HG03060 (cell line): Measurements from ENCODE around the gene PKP2.

Source experiments
- ATAC-seq: cut with Tn5 transposase; IDR thresholded peaks from one replicate; pipeline ENCODE4 v1.9.1; 2021; ENCODE audit warnings: low read depth, moderate number of reproducible peaks; ENCODE audit not compliant: unreplicated experiment

The PKP2 gene

GRCh38 chr12:32820376-32820931 is 76.1 kb downstream of the PKP2 start:
- no peak for ATAC-seq

- no peak for ATAC-seq
Measured at GRCh38 chr12:32819424-32819823, 77.2 kb downstream of the PKP2 start.

- ATAC-seq: no peak
Measured at GRCh38 chr12:32811686-32812392, 84.7 kb downstream of the PKP2 start.

GRCh38 chr12:32809846-32810245 is 86.7 kb downstream of the PKP2 start:
- ATAC-seq: no peak

GRCh38 chr12:32809196-32809595 is 87.4 kb downstream of the PKP2 start:
- ATAC-seq: no peak

GRCh38 chr12:32804301-32804700 is 92.3 kb downstream of the PKP2 start:
- ATAC-seq: no peak

- ATAC-seq: no peak
Measured at GRCh38 chr12:32801269-32801980, 95.2 kb downstream of the PKP2 start.

GRCh38 chr12:32794281-32794680 is 102.3 kb downstream of the PKP2 start:
- ATAC-seq: no peak

- ATAC-seq: no peak
Measured at GRCh38 chr12:32789916-32790315, 106.7 kb downstream of the PKP2 start.

GRCh38 chr12:32789446-32789845 is 107.1 kb downstream of the PKP2 start:
- no peak for ATAC-seq

GRCh38 chr12:32788405-32788804 is 108.2 kb downstream of the PKP2 start:
- ATAC-seq: no peak

GRCh38 chr12:32785557-32785956 is 111.0 kb downstream of the PKP2 start:
- no peak for ATAC-seq

- ATAC-seq: no peak
Measured at GRCh38 chr12:32783029-32783428, 113.5 kb downstream of the PKP2 start.

- ATAC-seq: no peak
Measured at GRCh38 chr12:32780071-32780470, 116.5 kb downstream of the PKP2 start.

GRCh38 chr12:32777691-32778175 is 118.8 kb downstream of the PKP2 start:
- ATAC-seq: no peak

- ATAC-seq: no peak
Measured at GRCh38 chr12:32777159-32777558, 119.4 kb downstream of the PKP2 start.

- ATAC-seq: no peak
Measured at GRCh38 chr12:32776258-32776657, 120.3 kb downstream of the PKP2 start.

- ATAC-seq: no peak
Measured at GRCh38 chr12:32773691-32774090, 122.9 kb downstream of the PKP2 start.

- ATAC-seq: no peak
Measured at GRCh38 chr12:32770141-32770540, 126.4 kb downstream of the PKP2 start.

GRCh38 chr12:32768518-32768917 is 128.1 kb downstream of the PKP2 start:
- ATAC-seq: no peak

GRCh38 chr12:32765906-32766305 is 130.7 kb downstream of the PKP2 start:
- ATAC-seq: no peak

GRCh38 chr12:32761716-32762115 is 134.9 kb downstream of the PKP2 start:
- no peak for ATAC-seq
